NB4 (cell line): ENCODE data around the gene HS6ST2.

Experiments used
- CTCF ChIP-seq: IDR thresholded peaks from one replicate; pipeline ENCODE4 v1.5.1; 2012; ENCODE audit warnings: low read depth, low read length
- MAX ChIP-seq: IDR thresholded peaks from 2 replicates; pipeline ENCODE4 v1.6.1; 2011; ENCODE audit warnings: low read depth, low read length
- POLR2A ChIP-seq: IDR thresholded peaks from 2 replicates; pipeline ENCODE4 v1.6.1; 2011; ENCODE audit warnings: mild to moderate bottlenecking; ENCODE audit not compliant: insufficient read length; ENCODE audit errors: extremely low read depth

GRCh38 chrX:132810488-132810887 is 147.9 kb downstream of the HS6ST2 start:
- TF ChIP-seq CTCF: no peak
- TF ChIP-seq POLR2A: no peak
- TF ChIP-seq MAX: no peak
